PC-9 (cell line): ENCODE data around the gene OR8D4. TPM values are rescaled to one million over a fixed set of nuclear protein-coding genes. Genes with fewer than 3 reads are reported as not detected.

Experiments
- BruUV-seq: library from RNA; stranded (reverse); fragments of 400-500 nt; replicated peaks from 2 replicates; lab custom pipeline; 2021; lab: Mats Ljungman, UMichigan
- CTCF ChIA-PET: fragments of 300-600 bp; sonication (Branson Sonifier 250); formaldehyde crosslinking; loops from one replicate; lab custom pipeline; 2022; ENCODE audit warnings: antibody characterized with exemption; lab: Charles Lee
- POLR2A ChIA-PET: fragments of 300-600 bp; sonication (Branson Sonifier 250); formaldehyde crosslinking; loops from one replicate; lab custom pipeline; 2022; ENCODE audit warnings: antibody characterized with exemption; ENCODE audit not compliant: unreplicated experiment; lab: Charles Lee
- DNase-seq, 2 experiments: peaks; one replicate each; pipeline versions ENCODE4 v3.0.0 to v3.0.0-alpha.2; 2015 to 2022; ENCODE audit warnings: mixed read lengths in 1 of 2
- H2AFZ ChIP-seq: fragments of 200-600 bp; sonication (generic); 2 replicates; pipeline ENCODE4 v1.8.1; 2017; ENCODE audit warnings: antibody characterized with exemption
- H3F3A ChIP-seq: fragments of 200-600 bp; sonication (generic); 2 replicates; pipeline ENCODE4 v1.8.1; 2017; ENCODE audit warnings: antibody characterized with exemption, mild to moderate bottlenecking, low read depth; ENCODE audit not compliant: insufficient read depth
- H3K27ac ChIP-seq: fragments of 200-600 bp; sonication (generic); 2 replicates; pipeline ENCODE4 v1.6.1; 2016; ENCODE audit warnings: mixed run types
- H3K27me3 ChIP-seq: fragments of 200-600 bp; sonication (generic); 2 replicates; pipeline ENCODE4 v1.6.1; 2016; ENCODE audit warnings: low read depth, mixed run types; ENCODE audit not compliant: insufficient read depth
- H3K36me3 ChIP-seq: fragments of 200-600 bp; sonication (generic); 2 replicates; pipeline ENCODE4 v1.6.1; 2016; ENCODE audit warnings: low read depth, mixed run types
- H3K4me1 ChIP-seq: fragments of 200-600 bp; sonication (generic); replicated peaks from 2 replicates; pipeline ENCODE4 v1.6.1; 2016; ENCODE audit warnings: mixed run types; ENCODE audit not compliant: insufficient read depth
- H3K4me2 ChIP-seq: fragments of 200-600 bp; sonication (generic); 2 replicates; pipeline ENCODE4 v1.6.1; 2017; ENCODE audit warnings: mixed run types
- H3K4me3 ChIP-seq: fragments of 200-600 bp; sonication (generic); 2 replicates; pipeline ENCODE4 v1.6.1; 2016; ENCODE audit warnings: mixed run types
- H3K79me2 ChIP-seq: fragments of 200-600 bp; sonication (generic); 2 replicates; pipeline ENCODE4 v1.6.1; 2017; ENCODE audit warnings: low read depth, mixed run types
- H3K9me2 ChIP-seq: fragments of 200-600 bp; sonication (generic); 2 replicates; pipeline ENCODE4 v1.8.1; 2017; ENCODE audit warnings: mild to moderate bottlenecking; ENCODE audit not compliant: insufficient read depth
- H3K9me3 ChIP-seq: fragments of 200-600 bp; sonication (generic); 2 replicates; pipeline ENCODE4 v1.8.1; 2016; ENCODE audit warnings: low read depth; ENCODE audit not compliant: insufficient read depth
- H4K20me1 ChIP-seq: fragments of 200-600 bp; sonication (generic); 2 replicates; pipeline ENCODE4 v1.8.1; 2017; ENCODE audit not compliant: insufficient read depth
- EZH2 ChIP-seq: fragments of 200-600 bp; sonication (generic); IDR thresholded peaks from 2 replicates; pipeline ENCODE4 v1.8.0; 2017; ENCODE audit warnings: antibody characterized with exemption, low read depth
- intact Hi-C: fragments of 100-400 bp; cut with micrococcal nuclease; formaldehyde crosslinking; loops from one replicate; pipeline ENCODE4 v1.10.0; 2022; ENCODE audit not compliant: unreplicated experiment
- total RNA-seq: library from RNA; stranded (reverse); gene quantifications from 2 replicates; pipeline ENCODE4 v1.2.3, GENCODE V29; 2021
- TF ChIP-seq, protein P1 (sequence below): fragments of 200-600 bp; sonication (generic); conservative IDR thresholded peaks from 2 replicates; pipeline ENCODE4 v1.6.1; 2017; ENCODE audit warnings: mixed run types, antibody characterized with exemption, mild to moderate bottlenecking, moderate library complexity

OR8D4 gene
- total RNA-seq, 1 experiment from 2014 or later, result not detected

DNA sequence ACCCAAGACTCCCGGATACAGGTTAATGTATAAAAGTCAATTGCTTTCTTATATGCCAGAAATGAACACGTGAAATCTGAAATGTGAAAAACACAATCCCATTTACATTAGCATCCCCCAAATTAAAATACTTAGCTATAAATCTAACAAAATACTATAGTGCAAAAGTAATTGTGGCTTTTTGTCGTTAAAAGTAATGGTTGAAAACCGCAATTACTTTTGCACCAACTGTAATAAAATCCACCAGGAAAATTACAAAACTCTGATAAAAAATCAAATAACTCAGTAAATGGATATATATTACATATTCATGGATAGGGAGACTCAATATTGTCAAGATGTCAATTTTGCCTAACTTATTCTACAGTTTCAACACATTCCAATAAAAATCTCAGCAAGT is 21.1 kb upstream of the OR8D4 start:
- Histone ChIP-seq H4K20me1 (no peaks in the 10 kb centered on the region), H3K9me3 (0 out of 2 replicates have a peak, but pooled peaks cover 3% of the 10 kb centered on the region), H3F3A (no peaks in the 10 kb centered on the region), H3K27ac (no peak overlapping the region), H3K36me3 (no peaks in the 10 kb centered on the region), H3K4me2 (no peak overlapping the region), H3K4me1 (no peaks in the 10 kb centered on the region), H3K4me3 (no peak overlapping the region), H3K9me2 (no peaks in the 10 kb centered on the region), H2AFZ (no peak overlapping the region), H3K79me2 (no peaks in the 10 kb centered on the region), H3K27me3 (peaks cover 3% of the 10 kb centered on the region; the same call in 1 of the 2 replicates)
- BruUV-seq, result no TSS peak
- no peak for DNase-seq
- ChIA-PET POLR2A (no interaction called here), CTCF (no interaction called here)
- no peak for TF ChIP-seq EZH2
- TF ChIP-seq, protein P1, sequence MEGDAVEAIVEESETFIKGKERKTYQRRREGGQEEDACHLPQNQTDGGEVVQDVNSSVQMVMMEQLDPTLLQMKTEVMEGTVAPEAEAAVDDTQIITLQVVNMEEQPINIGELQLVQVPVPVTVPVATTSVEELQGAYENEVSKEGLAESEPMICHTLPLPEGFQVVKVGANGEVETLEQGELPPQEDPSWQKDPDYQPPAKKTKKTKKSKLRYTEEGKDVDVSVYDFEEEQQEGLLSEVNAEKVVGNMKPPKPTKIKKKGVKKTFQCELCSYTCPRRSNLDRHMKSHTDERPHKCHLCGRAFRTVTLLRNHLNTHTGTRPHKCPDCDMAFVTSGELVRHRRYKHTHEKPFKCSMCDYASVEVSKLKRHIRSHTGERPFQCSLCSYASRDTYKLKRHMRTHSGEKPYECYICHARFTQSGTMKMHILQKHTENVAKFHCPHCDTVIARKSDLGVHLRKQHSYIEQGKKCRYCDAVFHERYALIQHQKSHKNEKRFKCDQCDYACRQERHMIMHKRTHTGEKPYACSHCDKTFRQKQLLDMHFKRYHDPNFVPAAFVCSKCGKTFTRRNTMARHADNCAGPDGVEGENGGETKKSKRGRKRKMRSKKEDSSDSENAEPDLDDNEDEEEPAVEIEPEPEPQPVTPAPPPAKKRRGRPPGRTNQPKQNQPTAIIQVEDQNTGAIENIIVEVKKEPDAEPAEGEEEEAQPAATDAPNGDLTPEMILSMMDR, result no peak
- intact Hi-C loops, result no loop called here

- Histone ChIP-seq H4K20me1 (no peaks in the 10 kb centered on the region), H3K27me3 (no peaks in the 10 kb centered on the region), H3K79me2 (no peaks in the 10 kb centered on the region), H3K9me2 (no peaks in the 10 kb centered on the region), H3K9me3 (no peaks in the 10 kb centered on the region), H3K36me3 (no peaks in the 10 kb centered on the region), H2AFZ (no peak within 1 kb of the TSS), H3K27ac (no peak within 1 kb of the TSS), H3K4me3 (no peak within 1 kb of the TSS), H3K4me2 (no peak within 1 kb of the TSS), H3F3A (no peaks in the 10 kb centered on the region), H3K4me1 (no peaks in the 10 kb centered on the region)
- TF ChIP-seq, protein P1, result no peak
- TF ChIP-seq EZH2, result no peak
- BruUV-seq, result no TSS peak
- ChIA-PET CTCF (no interaction called here), POLR2A (no interaction called here)
- no peak for DNase-seq
- intact Hi-C loops, result no loop called here
Observed at GRCh38 chr11:123885570-123885969, 16.4 kb upstream of the OR8D4 start, which contains the start of gene TMEM225. TSS of gene TMEM225 (minus strand) at chr11:123885670. CDS start at chr11:123885425, 245 bp downstream.

- POLR2A ChIA-PET, result no interaction called here
- Histone ChIP-seq H3K9me3 (no peaks in the 10 kb centered on the region), H3K79me2 (no peaks in the 10 kb centered on the region), H3K27me3 (0 out of 2 replicates have a peak, but pooled peaks cover 3% of the 10 kb centered on the region), H3F3A (no peaks in the 10 kb centered on the region), H3K36me3 (no peaks in the 10 kb centered on the region), H4K20me1 (0 out of 2 replicates have a peak, but pooled peaks cover 3% of the 10 kb centered on the region), H3K4me3 (no peak overlapping the region), H3K9me2 (no peaks in the 10 kb centered on the region), H3K4me1 (no peaks in the 10 kb centered on the region), H3K27ac (no peak overlapping the region), H2AFZ (no peak overlapping the region), H3K4me2 (no peak overlapping the region)
- no peak for DNase-seq
- CTCF ChIA-PET, result no interaction called here
- TF ChIP-seq, protein P1, result no peak
- no peak for TF ChIP-seq EZH2
- BruUV-seq, result no TSS peak
- intact Hi-C loops, result no loop called here
Observed at GRCh38 chr11:123892031-123892430, 9.9 kb upstream of the OR8D4 start.
